Right ventricle myocardium inferior (tissue), 1 donor: Measurements from ENCODE around the gene PPP2R2D. TPM values are rescaled to one million over a fixed set of nuclear protein-coding genes. Genes with fewer than 3 reads are reported as not detected.

Source experiments
- ATAC-seq: fragments of 200-7000 bp; cut with Tn5 transposase; one replicate; pipeline ENCODE4 v1.9.1; 2020; ENCODE audit warnings: mild to moderate bottlenecking, moderate library complexity
- DNase-seq: peaks from one replicate; pipeline ENCODE4 v3.0.0; 2021; ENCODE audit errors: missing footprints
- intact Hi-C: fragments of 100-400 bp; cut with DNase I; formaldehyde crosslinking; loops from one replicate; pipeline ENCODE4 v1.11.0; 2022
- total RNA-seq: library from RNA; stranded (reverse); fragmentation: NEBNext Ultra II Directional; extraction: Animal tissue kit (Norgen Biotek cat#: 25700); gene quantifications from one replicate; pipeline ENCODE4 v1.2.1, GENCODE V29; 2021
- donor health status: DM: no; HTN: yes; CAD: no; lungs with severe emphysema.

The PPP2R2D gene
- total RNA-seq, 1 donor from 2014 or later, result 36.6 TPM

DNA sequence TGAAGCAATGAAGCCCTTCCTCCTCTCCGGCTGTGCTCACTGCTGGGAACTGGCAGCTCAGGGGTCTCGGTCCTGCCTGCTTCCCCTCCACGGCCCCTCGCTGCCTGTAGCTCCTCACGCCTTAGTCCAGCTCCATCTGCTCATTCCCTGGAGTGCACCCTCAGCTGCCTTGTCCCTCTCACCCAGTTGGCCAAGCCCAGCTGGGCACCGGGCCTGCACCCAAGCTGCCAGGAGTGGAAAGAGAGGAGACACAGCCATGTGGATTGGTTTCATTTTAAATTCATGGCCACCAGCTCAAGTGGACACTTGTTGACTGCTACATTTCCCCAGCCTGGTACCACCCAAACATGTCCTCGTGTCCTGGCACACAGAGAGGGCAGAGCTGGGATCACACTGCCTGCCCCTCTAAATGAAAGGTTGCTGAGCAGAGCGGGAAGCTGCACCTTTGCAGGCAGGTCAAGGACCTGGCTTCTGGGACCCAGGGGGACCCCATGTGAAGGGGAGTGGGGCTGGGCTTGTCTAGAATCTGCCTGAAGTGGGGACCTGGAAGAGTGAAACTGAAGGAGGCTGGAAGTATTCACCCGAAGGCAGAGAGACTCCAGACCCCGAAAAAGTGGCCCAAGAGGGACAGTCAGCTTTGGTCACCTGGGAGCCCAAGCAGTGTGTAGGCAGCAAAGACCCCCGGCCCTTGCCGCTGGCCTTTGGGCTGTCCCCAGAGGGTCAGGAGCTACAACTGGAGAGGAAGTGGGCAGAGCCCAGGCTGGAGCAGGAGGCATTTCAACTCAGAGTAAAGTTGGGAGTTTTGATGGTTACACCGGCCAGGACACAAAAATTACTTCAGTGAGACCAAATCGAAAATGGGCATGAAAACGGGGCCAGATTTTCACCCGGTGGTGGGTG, 95.9 kb downstream of the PPP2R2D start:
- DNase-seq (no peak), ATAC-seq (peak; percentile 86)
- intact Hi-C loops, result loop anchor here (1.0 to 2.0 kb wide), 2 partner anchors 14 to 15 kb away; partner anchors contain the start of gene BNIP3

DNA sequence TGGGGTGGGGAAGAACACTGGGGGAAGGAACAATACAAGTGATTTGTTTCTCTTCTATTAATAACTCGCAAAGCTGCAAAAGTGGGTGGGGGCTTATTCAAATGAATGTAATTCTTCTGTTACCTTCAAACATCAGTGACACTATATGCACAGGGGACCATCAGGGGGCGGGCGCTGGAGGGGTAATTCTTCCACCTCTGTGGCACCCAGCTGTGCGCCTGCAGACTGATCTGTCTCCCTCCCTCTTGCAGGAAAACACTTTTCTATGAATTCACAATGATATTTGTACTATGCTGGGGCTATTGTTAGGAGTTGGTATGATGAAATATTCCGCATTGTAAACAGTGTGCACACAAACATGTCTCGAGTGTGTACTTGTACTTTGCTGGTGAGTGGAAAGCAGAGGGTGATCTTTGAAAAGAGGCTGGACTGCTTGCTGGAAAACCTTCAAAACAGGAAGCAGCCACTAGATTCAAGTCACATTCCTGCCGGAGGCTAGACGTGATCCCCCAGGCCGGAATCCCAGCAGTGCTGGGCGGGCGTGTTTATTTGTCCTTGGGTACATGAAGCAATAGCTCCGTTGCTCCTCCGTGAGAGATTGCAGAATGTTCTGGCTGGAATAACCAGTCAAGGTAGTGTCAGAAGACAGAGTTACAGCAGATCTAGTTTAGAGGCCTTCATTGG, 96.7 kb downstream of the PPP2R2D start:
- DNase-seq, result no peak
- intact Hi-C loops, result loop anchor here (2.0 kb wide), 1 partner anchor 13 kb away; no protein-coding TSS in a partner anchor
- peak; percentile 71 for ATAC-seq

DNA sequence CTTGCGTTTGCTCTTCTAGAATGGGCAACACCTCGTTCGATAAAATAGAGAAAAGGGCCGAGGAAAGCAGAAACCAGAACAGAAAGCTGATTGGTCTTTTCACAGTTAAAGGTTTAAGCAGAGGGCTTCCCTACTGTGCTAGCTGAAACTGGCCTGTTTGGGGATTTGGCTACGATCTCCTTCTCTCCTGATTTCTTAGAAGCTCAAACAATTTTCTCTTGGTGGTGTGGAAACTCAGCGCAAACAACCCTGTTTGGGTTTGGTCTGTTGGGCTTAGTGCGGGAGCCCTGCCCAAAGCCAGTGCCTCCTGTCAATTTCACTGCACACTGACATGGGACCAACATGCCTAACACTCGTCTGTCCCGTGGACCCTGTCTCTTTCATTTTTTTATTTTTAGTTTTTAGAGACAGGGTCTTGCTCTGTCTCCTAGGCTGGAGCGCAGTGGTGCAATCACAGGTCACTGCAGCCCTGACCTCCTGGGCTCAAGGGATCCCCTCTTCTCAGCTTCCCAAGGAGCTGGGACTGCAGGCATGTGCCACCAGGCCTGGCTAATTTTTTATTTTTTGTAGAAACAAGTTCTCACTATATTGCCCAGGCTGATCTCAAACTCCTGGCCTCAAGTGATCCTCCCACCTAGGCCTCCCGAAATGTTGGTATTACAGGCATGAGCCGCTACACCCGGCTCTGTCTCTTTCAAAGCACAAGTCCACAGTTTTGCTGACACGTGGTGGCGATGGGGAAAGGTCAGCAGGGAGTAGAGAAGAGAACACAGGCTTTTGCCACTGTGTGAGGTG, 97.4 kb downstream of the PPP2R2D start:
- intact Hi-C loops, result no loop called here
- ATAC-seq (no peak), DNase-seq (no peak)

DNA sequence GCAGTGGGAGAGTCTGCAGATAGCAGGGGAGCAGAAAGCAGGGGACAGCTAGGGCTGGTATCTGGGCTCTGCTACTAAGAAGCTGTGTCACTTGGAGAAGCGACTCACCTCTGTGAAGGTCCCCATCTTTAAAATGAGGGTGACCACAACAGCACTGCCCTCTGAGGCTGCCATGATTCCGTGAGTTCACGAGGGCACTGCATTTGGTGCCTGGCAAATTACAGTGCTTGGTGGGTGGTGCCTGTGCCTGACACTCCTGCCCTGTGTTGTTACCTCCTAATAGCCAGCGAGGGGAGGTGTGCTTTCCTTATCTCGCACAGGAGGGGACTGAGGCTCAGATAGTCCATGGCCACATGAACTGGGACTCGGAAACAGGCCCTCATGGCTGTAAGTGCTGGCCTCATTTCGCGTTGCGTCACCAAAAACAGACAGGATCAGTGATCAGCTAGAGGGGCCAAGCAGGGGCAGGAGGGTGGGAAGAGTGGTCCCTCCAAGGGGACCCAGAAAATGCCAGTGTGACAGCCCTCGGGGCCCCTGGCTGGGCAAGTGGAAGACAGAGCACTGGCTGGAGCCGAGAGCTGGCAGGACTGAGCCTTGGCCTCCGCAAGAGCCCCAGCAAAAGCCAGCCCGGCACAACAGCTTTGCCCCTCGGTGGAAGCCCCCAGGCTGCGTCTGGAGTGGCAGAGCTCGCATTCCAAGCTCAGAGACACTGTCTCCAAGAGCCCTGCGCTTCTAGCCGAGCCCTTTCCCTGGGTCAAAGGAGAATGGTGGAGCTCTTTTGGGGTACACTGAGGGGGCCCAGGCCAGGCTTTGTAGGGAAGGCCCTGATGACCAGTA, 98.3 kb downstream of the PPP2R2D start:
- ATAC-seq (no peak), DNase-seq (no peak)
- intact Hi-C loops, result no loop called here

DNA sequence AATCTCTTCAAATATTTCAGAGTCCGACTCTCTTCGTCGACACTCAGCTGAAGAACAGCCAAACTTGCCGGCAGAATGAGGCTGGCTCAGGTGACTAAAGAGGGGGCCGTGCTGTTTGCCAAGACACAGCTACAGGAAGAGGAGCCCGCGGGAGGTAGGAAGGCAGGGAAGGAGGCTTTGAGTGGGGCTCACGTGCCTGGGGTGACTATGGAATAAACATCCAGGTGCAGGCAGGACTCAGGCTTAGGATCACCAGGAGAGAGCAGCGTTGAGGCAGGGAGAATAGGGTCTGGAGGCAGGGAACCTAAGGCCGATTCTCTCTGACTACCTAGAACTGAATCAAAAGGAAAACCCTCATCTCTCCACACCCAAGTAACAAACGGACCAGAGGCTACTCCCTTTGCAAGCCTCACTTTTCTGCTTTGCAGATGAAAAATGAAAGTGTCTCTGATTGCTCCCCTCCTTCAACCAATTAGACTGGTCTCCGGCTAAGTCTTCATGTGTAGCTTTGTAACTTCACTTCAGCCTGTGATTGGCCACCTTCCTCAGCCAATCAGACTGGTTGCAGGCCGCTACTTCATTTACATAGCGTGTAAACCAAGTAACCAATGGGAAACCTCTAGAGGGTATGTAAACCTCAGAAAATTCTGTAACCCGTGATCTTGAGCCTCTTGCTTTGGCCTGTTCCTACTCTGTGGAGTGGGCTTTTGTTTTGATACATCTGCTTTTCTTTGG, 100.6 kb downstream of the PPP2R2D start:
- intact Hi-C loops, result no loop called here
- ATAC-seq, result no peak
- DNase-seq, result no peak

DNA sequence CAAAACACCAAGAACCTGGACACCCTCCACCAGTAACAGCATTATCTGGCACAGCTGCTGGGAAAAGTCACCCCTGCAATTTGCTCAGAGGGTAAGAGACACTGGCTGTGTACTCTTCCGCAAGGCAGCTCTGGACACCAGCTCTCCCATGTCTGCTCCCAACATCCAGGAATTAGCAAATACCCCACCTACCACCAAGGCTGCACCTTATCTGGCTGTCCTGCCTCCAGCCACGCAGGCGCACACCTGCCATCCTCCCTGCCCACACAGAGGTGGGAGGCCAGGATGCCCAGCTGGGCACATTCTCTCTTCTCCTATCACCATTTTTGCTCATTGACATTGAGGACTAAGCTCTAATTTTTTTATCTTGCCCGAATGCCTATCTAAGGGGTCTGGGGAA, 101.2 kb downstream of the PPP2R2D start:
- DNase-seq (no peak), ATAC-seq (no peak)
- intact Hi-C loops, result no loop called here

DNA sequence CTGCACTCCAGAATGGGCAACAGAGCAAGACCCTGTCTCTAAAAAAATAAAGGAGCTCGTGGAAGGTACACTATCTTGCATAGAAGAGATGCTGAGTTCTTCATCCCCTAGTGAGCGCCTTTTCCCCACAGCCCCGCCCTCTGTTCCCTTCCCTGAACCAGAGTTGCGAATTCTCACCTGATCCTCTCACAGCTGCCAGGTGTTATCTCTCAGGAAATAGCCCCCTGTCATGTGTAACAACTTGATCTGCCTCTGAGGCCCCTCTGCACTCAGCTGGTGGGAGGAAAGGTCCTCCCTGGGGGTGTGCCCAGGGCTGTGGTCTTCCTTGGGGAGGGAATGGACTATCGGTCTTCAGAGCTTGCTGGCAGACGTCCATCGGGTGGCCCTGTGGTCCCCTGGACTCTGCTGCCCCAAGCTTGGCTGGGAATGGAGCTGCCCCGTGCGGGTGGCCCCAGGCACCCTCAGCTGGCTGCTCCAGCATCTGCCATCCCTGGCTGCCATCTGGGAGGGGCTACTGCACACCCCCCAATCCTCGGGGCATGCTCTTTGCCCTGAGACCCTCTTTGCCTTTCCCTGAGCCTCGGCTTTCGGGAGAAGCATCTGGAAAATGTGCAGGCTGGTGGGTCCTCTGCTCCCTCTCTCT, 102.6 kb downstream of the PPP2R2D start:
- intact Hi-C loops, result no loop called here
- no peak for DNase-seq
- ATAC-seq, result no peak

DNA sequence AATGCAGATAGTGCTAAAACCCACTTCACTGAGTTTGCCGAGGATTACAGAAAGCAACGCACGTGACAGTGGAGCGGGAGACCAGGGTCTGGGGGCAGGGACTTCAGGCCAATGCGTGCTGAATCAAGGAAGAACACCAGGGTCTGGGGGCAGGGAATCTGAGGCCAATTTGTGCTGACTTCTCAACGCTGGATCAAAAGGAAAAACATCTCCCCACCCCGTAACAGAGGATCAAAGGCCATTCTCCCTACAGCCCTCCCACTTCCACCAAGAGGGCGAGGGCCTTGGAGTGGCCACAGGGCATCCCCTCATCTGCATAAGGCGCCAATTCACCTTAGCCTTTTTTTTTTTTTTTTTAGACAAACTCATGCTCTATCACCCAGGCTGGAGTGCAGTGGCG, 103.2 kb downstream of the PPP2R2D start:
- DNase-seq (no peak), ATAC-seq (no peak)
- intact Hi-C loops, result no loop called here

DNA sequence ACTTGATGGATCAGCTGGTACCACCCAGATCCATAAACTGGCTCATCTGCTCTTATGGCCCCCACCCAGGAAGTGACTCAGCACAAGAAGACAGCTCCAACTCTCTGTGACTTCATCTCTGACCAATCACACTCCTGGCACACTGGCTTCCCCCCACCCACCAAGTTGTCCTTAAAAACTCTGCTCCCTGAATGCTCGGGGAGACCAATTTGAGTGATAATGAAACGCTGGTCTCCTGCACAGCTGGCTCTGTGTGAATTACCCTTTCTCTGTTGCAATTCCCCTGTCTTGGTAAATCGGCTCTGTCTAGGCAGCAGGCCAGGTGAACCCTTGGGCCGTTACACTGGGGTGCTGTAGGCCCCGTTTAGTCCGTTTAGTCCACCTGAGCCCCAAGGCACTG, 104.3 kb downstream of the PPP2R2D start:
- ATAC-seq (no peak), DNase-seq (no peak)
- intact Hi-C loops, result no loop called here

DNA sequence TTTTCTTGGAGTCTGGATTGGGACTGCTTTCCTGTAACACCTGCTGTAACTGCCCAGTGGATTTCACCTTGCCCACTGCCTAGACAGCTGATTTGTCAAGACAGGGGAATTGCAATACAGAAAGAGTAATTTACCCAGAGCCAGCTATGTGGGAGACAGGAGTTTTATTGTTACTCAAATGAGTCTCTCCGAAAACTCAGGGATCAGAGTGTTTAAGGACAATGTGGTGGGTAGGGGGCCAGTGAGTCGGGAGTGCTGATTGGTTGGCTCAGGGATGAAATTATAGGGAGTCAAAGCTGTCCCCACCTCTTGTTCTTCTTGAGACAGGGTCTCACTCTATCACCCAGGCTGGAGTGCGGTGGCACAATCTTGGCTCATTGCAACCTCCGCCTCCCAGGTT, 106.2 kb downstream of the PPP2R2D start:
- DNase-seq (no peak), ATAC-seq (no peak)
- intact Hi-C loops, result no loop called here

DNA sequence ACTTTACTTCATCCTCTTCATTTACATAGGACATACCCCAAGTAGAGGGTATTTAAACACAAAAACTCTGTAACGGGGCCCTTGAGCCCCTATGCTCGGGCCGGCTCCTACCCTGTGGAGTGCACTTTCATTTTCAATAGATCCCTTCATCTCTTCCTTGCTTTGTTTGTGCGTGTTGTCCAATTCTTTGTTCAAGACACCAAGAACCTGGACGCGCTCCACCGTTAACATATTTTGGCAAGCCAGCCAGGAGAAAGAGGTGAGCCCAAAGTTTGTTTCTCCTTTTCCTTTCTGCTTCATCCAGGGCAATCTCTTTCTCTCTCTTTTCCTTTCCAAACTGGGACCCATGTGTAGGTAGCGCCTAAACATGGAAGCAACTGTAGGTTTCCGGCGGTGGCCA, 106.9 kb downstream of the PPP2R2D start:
- intact Hi-C loops, result no loop called here
- no peak for ATAC-seq
- DNase-seq, result no peak

Other genes starting within 250 kb of the PPP2R2D start
- gene BNIP3, start 80.9 kb downstream of the PPP2R2D start, total RNA-seq, result 157 TPM
- gene JAKMIP3, start 164.9 kb downstream of the PPP2R2D start, total RNA-seq, result 1.6 TPM